LoVo (cell line): Measurements from ENCODE around the gene HSP90AB1.
A peak's percentile ranks its signal among the peaks of the same experiment; 100 is the strongest.
"Not testable (repeated sequence)": the region's sequence is repeated elsewhere in the genome, so short reads cannot be mapped to it uniquely, and the experiment has no call there.

Source experiments
- DNase-seq: peaks from one replicate; pipeline ENCODE4 v3.0.0-alpha.2; 2016; ENCODE audit warnings: low spot score

HSP90AB1 gene

DNA sequence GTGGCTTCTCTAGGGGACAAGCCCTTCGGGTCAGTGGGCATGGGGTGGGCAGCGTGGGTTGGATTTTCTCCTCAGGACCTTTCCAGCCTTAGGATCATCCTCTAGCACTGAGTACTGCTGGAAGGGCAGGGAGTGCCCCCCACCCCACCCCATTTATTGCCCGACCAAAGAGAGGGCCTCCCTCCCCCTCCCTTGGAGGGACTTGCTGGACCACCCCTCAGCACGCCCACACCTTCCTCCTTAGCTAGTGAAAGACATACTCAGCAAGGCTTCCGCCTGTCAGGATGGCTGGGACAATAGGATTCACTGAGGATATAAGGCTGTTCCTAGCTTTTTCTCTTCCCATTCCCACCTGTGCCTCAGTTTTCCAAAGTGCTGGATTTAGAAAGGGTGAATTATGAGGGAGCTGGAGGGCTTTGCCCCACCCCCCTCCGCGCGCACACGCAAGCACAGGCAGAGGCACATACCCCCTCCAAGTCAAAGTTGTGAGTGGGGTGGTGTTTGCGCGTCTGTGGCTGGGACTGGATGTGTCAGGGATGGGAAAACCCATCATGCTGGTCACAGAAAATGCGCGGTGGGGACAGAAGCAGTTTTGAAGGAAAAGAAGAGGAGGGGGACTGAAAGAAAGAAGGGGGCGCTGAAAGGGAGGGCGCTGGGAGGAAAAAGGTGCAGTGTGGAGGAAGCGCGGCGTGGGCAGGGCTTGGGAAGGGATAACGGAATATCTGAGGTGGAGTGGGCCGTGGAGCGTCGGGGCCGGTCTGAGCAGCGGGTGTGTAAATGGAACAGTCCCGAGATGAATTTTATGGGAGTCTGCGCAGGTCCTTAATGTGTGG is 24.2 kb upstream of the HSP90AB1 start:
- no peak for DNase-seq

DNA sequence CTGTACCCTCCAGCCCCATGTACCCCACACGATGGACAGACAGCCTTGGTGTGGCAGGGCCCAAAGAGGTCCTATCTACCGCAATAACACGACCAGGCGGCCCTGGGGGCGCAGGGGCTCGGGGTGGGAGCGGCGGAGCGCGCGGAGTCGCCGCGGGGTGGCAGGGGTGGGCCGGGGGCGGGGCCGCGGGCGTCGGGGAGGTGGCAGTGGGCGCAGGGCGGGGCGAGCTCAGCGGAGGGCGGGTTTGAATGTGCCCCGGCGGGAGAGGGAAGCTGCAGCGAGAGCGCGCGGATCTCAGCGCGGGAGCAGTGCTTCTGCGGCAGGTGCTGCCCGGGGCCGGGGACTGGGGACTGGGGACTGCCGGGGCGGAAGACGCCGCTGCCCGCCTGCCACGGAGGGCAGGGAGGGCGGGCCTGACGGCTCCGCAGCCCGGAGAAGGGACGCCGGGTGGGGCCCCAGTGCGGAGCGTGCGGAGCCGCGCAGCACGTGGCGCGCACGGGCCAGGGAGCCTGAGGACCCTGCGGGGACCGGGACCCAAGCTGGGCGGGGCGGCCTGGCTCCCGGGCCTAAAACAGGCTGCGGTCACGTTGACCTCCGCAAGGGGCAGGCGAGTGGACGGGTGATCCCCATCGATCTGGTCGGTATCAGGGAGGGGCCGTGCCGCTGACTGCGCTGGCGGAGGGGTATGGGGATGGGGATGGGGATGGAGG is 23.4 kb upstream of the HSP90AB1 start, which contains the start of gene SLC29A1:
Gene SLC29A1, plus strand, starts transcription at position 277 of the 710 bp plus-strand sequence. CDS start 3,719 bp downstream, outside the sequence.
- peak; percentile 71 for DNase-seq

DNA sequence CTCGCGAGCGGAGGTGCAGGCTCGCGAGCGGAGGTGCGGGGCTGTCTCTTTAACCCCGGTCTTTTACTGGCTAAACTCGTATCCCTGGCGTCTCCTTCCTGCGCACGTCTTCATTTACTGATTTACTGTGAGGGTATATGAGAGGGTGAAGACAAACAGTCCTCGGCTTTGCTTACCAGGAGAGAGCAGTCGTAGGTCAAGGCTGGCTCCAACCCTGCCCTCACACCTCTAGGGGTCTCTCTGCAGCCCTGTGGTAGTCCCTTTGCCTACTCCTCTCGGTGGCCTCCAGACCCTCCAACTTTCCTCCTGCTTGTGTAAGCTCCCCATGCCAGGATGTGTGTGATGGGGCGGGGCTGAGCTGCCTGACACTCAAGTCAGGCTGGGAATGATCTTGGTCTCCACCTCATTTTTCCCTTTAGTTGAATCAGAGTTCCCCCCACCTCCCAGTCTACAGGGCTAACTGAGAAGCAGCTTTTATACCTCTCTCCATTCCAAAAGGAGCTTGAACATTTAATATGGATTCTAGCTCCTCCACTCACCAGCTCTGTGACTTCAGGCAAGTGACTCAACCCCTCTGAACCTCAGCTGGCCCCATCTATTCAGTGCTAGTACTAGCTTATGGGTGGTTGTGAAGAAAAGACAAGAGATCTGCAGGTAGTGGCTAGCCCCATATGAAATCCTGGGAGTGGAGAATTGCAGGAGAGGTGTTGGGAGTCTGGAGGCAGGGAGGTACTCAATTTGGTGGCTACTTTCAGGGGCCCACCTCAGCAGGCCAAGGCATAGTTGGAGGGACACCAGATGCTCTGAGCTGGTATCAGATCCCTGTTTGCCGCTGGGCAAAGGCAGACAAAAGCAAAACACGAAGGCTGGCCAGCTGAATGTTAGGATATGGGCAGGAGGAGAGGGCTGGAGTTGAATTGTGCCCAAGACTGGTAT is 22.6 kb upstream of the HSP90AB1 start:
- DNase-seq: peak; percentile 10

DNA sequence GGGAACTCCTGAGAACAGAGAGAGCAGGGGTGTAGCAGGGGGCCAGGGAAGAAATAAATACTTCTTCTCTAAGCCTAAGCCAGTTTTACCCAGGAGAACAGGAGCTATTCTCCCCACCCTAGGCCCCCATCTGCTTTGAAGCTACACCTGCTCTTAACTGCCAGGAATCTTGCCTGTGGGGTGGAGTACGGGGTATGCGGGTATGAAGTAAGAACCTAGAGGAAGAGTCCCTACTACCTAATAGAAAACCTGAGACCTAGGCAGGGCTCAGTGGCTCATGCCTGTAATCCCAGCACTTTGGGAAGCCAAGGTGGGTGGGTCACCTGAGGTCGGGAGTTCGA is 22.0 kb upstream of the HSP90AB1 start:
- no peak for DNase-seq

DNA sequence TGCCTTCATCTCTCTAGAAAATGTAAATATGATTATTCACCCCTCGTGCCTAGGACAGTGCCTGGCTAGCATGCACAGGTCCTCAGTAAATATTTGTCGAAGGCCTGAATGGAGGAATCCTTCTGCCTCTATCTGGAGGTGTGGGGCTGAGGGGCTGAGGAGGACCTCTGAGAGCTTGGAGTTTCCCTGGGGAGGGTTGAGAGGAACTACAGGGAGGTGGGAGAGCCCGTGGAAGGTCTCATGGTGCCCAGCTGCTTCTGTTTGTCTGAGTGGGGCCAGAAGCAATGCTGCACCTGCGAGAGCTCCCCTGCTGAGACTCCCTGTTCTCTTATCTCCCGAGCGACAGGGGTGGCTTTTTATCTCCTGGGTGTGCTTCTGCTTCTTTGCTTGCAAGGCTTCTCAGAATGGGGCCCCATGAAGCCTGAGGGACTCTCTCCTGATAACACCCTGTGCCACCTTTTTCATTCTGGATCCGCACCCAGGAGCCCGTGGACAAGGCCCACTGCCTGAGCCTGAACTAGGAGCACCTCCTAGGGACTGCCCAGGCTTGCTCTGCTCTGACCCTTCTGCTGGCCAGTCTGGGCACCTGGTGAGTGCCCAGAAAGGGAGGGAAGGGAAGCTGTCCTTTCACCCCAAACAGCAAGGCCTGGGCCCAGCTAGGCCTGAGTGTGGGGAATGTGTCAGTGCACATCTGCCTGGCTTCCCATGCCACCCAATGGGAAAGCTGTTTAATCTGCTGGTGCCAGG is 21.1 kb upstream of the HSP90AB1 start:
- no peak for DNase-seq

DNA sequence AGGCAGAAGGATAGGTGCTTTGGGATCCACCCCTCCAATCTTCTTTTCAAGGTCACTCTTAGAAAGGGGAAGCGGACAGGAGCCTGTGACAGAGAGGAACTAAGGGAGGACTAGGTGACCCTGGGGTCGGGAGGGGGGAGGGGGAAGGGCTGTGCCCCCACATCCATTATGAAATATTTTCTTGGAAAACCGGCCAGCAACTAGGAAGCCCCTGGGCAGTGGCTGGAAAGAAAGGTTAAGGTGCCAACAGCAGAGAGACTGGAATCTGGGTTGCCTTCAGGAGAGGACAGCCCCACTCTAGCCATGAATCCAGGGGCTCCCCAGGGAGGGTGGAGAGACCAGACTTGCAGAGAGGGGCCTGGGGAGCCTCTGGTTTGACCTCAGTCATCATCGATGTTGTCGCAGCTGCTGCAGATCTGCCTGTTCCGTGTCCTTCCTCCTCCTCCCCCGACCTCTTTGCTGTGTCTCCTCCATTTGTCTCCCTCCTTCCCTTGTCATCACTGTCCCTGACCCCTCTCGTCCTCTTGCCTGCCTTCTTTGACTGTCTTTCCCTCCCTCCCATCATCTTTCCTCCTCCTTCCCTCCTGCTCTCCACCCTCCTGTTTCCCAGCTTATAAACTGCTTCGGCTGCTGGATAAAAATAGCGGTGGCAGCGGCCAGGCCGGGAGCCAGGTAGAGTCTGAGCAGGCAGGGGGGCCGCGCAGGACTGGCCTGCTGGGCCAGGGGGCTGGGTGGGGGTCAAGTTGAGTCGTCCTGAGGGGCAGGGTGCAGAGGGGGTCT is 20.3 kb upstream of the HSP90AB1 start:
- no peak for DNase-seq

DNA sequence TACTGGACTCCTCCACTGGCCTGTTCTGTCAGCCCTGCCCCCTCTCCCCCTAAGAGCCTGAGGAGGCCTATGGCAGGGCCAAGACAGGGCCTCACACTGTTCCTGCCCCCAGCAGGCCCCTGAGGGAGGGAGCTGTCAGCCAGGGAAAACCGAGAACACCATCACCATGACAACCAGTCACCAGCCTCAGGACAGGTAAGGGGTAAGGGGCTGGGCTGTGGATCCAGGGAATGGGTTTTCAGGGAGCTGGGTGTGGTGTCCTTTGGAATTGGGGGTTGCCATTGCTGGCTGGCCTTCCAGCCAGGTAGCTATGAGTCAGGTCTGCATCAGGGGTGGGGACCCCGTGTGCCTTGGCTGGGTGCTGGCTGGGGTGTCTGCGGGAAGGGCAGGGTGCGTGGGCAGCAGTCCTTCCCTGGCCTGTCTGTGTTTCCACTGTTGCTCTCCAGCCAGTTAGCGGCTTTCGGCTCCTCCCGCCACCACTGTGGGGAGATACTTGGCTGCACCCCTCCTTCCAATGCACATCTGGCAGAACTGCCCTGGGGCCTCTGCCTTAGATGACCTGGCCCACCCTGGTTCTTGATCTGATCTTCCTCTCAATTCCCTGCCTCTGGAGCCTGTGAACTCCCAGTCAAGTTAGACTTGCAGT is 19.6 kb upstream of the HSP90AB1 start:
- no peak for DNase-seq

DNA sequence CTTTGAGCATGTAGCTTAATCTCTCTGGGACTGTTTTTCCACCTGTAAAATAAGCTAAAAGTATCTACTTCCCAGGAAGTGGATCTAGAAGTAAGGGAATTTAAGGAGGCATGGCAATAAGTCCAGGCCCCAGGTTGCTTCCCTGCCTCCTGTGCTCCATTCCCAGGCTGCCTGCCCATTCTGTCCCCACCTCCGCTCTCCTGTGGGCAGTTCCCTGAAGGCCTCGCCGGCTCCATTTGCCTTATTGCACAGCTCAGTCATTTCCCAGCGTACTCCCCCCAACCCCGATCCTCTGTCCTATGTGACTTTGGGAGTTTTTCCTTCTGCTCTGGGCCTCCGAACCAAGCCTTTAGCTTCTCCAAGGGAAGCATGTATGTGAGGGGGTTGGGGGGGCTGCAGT is 18.9 kb upstream of the HSP90AB1 start:
- no peak for DNase-seq

DNA sequence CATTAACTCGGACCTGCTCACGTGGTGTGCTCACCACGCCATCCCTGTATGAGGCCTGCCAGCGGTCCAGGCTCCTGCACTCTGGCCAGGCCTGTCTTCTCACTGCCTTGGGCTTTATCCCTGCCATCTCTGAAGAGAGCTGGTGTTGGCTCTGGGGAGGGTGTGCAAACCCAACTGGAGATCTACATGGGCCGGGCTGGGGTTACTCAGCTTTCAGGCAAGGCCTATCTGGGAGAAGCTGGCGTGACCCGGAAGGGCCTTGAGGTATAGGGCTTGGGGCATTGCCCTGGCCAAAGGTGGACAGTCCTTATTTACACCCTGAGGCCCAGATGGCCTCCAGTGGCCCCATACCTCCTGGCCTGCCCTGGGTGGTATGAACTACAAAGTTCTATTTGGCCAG is 18.5 kb upstream of the HSP90AB1 start:
- no peak for DNase-seq

DNA sequence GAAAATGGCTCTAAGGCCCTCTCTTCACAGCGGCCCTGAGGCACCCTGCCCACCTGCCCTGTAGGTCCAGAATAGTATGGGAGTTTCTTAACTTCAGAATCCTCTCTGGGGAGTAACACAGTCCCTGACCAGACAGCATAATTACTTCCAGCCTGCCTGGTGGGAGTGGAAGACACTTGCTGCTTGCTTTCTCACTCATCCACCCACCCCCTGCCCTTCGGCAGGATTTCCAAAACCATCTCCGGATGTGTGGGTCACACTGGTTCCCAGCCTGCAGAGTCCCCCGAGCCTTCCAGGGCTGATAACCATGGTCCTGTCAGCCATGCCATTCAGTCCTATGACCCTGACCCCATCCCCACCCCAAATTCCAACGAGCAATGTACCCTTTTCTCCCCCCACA is 18.1 kb upstream of the HSP90AB1 start:
- no peak for DNase-seq

DNA sequence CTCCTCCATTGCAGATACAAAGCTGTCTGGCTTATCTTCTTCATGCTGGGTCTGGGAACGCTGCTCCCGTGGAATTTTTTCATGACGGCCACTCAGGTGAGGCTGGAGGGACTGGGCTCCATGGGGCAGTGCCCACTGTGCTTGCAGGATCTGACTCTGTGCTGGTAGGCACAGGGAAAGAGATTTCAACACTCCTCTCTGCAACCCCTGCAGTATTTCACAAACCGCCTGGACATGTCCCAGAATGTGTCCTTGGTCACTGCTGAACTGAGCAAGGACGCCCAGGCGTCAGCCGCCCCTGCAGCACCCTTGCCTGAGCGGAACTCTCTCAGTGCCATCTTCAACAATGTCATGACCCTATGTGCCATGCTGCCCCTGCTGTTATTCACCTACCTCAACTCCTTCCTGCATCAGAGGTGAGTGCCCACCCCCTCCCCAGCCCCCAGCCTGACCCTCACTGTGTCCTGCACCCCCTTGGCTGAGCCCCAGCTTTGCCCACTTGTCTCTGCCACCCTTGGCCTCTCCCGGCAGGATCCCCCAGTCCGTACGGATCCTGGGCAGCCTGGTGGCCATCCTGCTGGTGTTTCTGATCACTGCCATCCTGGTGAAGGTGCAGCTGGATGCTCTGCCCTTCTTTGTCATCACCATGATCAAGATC is 17.4 kb upstream of the HSP90AB1 start:
- no peak for DNase-seq

DNA sequence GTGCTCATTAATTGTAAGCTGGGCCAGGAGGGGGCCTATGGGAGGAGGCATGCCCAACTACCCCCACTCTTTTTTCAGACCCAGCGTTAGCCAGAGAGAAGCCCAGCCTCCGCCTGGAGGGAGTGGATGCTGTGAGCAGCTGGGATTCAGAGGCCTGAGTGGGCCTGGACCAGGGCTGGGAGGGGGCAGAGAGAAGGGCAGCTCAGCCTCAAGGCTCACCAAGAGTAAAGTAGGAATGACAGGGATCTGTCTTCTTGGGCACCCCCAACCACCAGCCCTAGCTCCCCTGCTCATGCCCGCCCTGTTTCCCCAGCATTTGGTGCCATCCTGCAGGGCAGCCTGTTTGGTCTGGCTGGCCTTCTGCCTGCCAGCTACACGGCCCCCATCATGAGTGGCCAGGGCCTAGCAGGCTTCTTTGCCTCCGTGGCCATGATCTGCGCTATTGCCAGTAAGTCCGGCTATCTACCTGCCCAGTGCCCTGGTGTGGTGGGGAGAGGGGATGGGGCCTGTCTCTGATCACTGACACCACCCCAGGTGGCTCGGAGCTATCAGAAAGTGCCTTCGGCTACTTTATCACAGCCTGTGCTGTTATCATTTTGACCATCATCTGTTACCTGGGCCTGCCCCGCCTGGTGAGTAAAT is 16.7 kb upstream of the HSP90AB1 start:
- DNase-seq: no peak

DNA sequence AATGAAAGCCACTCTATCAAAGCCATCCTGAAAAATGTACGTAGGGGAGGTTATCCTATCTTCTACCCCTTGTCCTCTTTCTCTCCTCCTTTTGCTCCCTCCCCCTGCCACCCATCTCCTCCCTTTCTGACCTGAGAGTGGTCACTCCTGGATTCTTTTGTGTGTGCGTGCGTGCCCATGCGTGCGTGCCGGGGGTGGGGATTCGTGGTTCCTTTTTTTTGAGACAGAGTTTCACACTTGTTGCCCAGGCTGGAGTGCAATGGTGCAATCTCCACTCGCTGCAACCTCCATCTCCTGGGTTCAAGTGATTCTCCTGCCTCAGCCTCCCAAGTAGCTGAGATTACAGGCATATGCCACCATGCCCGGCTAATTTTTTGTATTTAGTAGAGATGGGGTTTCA is 15.5 kb upstream of the HSP90AB1 start:
- not testable (repeated sequence) for DNase-seq

DNA sequence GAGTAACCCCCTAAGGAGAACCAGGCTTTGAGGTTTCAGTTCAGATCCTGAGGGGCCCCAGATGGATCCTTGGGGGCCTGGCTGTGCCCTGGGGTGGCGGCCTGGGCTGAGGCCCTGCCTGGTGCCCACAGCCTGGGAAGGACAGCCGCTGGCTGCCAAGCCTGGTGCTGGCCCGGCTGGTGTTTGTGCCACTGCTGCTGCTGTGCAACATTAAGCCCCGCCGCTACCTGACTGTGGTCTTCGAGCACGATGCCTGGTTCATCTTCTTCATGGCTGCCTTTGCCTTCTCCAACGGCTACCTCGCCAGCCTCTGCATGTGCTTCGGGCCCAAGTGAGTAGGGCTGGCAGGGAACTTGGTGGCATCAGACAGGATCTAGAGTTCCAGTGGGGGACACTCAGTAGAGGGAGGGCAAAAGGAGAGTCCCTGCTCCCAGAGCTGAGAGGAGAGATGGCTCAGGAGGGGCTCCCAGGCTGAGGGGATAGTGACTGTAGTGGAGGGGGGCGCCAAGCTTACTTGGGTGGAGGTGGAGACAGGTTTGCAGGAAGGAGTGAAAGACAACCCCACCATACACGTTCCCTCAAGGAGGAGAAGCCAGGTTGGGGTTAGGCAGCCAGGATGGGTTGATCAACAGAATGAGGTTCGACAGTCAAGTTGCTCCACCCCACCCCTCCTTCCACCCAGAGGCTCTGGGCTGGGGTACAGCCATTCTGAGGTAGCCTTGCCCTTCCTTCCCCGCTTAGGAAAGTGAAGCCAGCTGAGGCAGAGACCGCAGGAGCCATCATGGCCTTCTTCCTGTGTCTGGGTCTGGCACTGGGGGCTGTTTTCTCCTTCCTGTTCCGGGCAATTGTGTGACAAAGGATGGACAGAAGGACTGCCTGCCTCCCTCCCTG is 14.0 kb upstream of the HSP90AB1 start:
- DNase-seq: no peak

DNA sequence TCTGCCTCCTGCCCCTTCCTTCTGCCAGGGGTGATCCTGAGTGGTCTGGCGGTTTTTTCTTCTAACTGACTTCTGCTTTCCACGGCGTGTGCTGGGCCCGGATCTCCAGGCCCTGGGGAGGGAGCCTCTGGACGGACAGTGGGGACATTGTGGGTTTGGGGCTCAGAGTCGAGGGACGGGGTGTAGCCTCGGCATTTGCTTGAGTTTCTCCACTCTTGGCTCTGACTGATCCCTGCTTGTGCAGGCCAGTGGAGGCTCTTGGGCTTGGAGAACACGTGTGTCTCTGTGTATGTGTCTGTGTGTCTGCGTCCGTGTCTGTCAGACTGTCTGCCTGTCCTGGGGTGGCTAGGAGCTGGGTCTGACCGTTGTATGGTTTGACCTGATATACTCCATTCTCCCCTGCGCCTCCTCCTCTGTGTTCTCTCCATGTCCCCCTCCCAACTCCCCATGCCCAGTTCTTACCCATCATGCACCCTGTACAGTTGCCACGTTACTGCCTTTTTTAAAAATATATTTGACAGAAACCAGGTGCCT is 13.3 kb upstream of the HSP90AB1 start:
- DNase-seq: no peak

DNA sequence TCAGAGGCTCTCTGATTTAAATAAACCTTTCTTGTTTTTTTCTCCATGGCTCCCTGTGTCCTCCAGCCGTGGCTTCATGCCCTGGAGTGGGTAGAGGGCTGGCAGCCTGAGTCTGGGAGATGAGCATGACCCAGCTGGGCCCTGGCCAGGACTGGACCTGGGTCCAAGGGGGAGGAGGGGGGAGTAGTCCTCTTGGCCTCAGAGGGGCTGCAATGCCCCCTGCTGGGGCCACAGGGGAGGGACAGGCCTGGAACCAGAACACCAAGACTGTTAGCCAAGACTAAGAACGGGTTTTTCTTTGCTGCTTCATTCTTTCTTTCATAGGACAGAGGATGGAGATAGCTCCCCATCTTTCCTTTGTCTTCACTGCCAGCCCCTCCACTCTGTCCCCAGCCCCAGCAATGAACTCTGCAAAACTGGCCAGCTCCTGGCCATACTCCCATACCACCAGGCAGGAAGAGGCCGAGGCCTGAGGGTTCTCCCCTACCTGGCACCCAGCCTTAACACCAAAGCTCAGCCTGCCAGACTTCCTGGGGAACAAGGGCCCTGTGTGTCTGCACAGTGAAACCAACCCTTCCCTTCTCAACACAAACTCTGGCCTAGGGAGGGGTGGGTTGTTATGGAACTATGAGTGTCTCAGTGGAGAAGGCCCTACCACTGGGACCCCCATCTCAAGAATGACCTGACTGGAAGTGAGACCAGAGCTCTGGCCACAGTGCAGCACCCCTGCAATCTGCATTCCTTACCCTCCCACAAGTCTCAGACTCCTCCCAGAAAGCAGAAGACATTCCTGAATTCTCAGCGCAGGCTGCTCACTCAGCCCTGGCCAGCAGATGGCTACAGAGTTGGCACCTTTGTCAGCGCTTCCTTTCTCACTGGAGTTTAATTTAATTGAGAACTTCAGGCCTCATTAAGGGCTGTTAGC is 12.5 kb upstream of the HSP90AB1 start:
- DNase-seq: no peak

DNA sequence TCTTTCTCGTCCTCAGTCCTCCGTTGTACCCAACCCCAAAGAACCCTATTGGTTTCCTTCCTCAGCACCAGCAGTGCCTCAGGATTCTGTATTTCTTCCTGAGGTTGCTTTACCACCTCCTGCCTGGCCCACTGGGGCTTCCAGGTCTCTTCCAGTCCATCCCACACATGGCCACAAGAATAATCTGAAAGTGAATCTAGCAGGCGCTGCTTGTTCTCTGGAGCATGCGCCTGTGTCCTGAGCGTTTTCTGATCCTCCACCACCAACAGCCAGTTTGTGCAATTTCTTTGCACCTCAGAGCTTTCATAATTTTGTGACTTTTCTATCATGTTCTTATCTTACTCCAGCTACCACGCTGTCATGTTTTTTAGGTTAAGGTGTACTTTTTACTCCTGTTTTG is 11.6 kb upstream of the HSP90AB1 start:
- DNase-seq: no peak
